GM18517 (cell line): ENCODE results near the gene EFCAB12.

Source experiments
- ATAC-seq: cut with Tn5 transposase; IDR thresholded peaks from one replicate; pipeline ENCODE4 v1.9.1; 2021; ENCODE audit warnings: mild to moderate bottlenecking, moderate library complexity; ENCODE audit not compliant: unreplicated experiment

Gene EFCAB12

GRCh38 chr3:129446926-129447325, 18.5 kb upstream of the EFCAB12 start:
- no peak for ATAC-seq

- no peak for ATAC-seq
These were observed 17.0 kb upstream of the EFCAB12 start for GRCh38 chr3:129445471-129445870.

GRCh38 chr3:129442947-129443346, 14.5 kb upstream of the EFCAB12 start:
- no peak for ATAC-seq

- ATAC-seq, result no peak
These were observed 14.1 kb upstream of the EFCAB12 start for GRCh38 chr3:129442486-129442885.

GRCh38 chr3:129441782-129442181, 13.3 kb upstream of the EFCAB12 start:
- no peak for ATAC-seq

- no peak for ATAC-seq
These were observed 12.8 kb upstream of the EFCAB12 start for GRCh38 chr3:129441215-129441614.

GRCh38 chr3:129440618-129441190, 12.3 kb upstream of the EFCAB12 start:
- no peak for ATAC-seq

GRCh38 chr3:129439817-129440617, 11.6 kb upstream of the EFCAB12 start, which contains the start of the genes IFT122 and MBD4:
Gene IFT122 (plus strand): TSS chr3:129440224. CDS start chr3:129440331, 107 bp downstream.
Gene MBD4 (minus strand): TSS chr3:129439948. CDS start chr3:129439833, 115 bp downstream.
- ATAC-seq, result peak; percentile 90

- peak; percentile 10 for ATAC-seq
These were observed 10.9 kb upstream of the EFCAB12 start for GRCh38 chr3:129439226-129439816.

GRCh38 chr3:129435367-129435766, 6.9 kb upstream of the EFCAB12 start:
- ATAC-seq, result no peak

- ATAC-seq, result no peak
These were observed 5.7 kb upstream of the EFCAB12 start for GRCh38 chr3:129434140-129434539.

- no peak for ATAC-seq
These were observed 5.1 kb upstream of the EFCAB12 start for GRCh38 chr3:129433565-129433964.

GRCh38 chr3:129432671-129433070, 4.2 kb upstream of the EFCAB12 start:
- no peak for ATAC-seq

GRCh38 chr3:129432036-129432435, 3.6 kb upstream of the EFCAB12 start:
- ATAC-seq, result no peak

GRCh38 chr3:129429602-129430001, 1.2 kb upstream of the EFCAB12 start:
- ATAC-seq, result no peak

GRCh38 chr3:129429080-129429451, 630 bp upstream of the EFCAB12 start:
- ATAC-seq, result no peak

- ATAC-seq, result no peak
These were observed 445 bp downstream of the EFCAB12 start for GRCh38 chr3:129428007-129428375.

- ATAC-seq, result no peak
These were observed 2.8 kb downstream of the EFCAB12 start for GRCh38 chr3:129425619-129426018.

GRCh38 chr3:129425213-129425612, 3.2 kb downstream of the EFCAB12 start:
- ATAC-seq, result no peak

GRCh38 chr3:129424185-129424841, 4.1 kb downstream of the EFCAB12 start:
- peak; percentile 41 for ATAC-seq

GRCh38 chr3:129422897-129423296, 5.5 kb downstream of the EFCAB12 start:
- no peak for ATAC-seq
